IMR-90 (cell line): ENCODE results near the gene TRIM26. TPM values are rescaled to one million over a fixed set of nuclear protein-coding genes. Genes with fewer than 3 reads are reported as not detected.

Experiments used
- ATAC-seq: fragments of 200-7000 bp; cut with Tn5 transposase; 2 replicates; pipeline ENCODE4 v1.9.1; 2020; ENCODE audit warnings: low read depth, mild to moderate bottlenecking, moderate library complexity
- BruUV-seq: library from RNA; stranded (reverse); fragments of 400-500 nt; replicated peaks from 2 replicates; lab custom pipeline; 2021; lab: Mats Ljungman, UMichigan
- CTCF ChIA-PET: fragments of 300-600 bp; formaldehyde crosslinking; extraction: SDS; loops from one replicate; lab custom pipeline; 2021; ENCODE audit warnings: antibody characterized with exemption; lab: Yijun Ruan, JAX
- POLR2A ChIA-PET: fragments of 300-600 bp; sonication (Branson Sonifier 250); formaldehyde crosslinking; loops from one replicate; lab custom pipeline; 2022; ENCODE audit warnings: antibody characterized with exemption; ENCODE audit not compliant: unreplicated experiment; lab: Charles Lee
- DNase-seq: peaks from one replicate; pipeline ENCODE4 v3.0.0; 2013
- H2AFZ ChIP-seq: replicated peaks from 2 replicates; pipeline ENCODE3; 2013; ENCODE audit warnings: low read length, mild to moderate bottlenecking; ENCODE audit not compliant: poor library complexity
- H2AK5ac ChIP-seq: 2 replicates; pipeline ENCODE4 v1.6.1; 2013; ENCODE audit warnings: low read depth, low read length, inconsistent platforms
- H2AK9ac ChIP-seq: replicated peaks from 2 replicates; pipeline ENCODE3; 2013; ENCODE audit warnings: mild to moderate bottlenecking, low read depth, low read length, moderate library complexity; ENCODE audit not compliant: poor library complexity
- H2BK120ac ChIP-seq: 2 replicates; pipeline ENCODE4 v1.6.1; 2013; ENCODE audit warnings: low read depth, low read length, inconsistent platforms
- H2BK15ac ChIP-seq: 3 replicates; pipeline ENCODE4 v1.6.1; 2013; ENCODE audit warnings: low read depth, low read length, inconsistent platforms
- H2BK20ac ChIP-seq: 2 replicates; pipeline ENCODE4 v1.6.1; 2013; ENCODE audit warnings: low read depth, mild to moderate bottlenecking, inconsistent platforms, low read length, moderate library complexity
- H2BK5ac ChIP-seq: 2 replicates; pipeline ENCODE4 v1.6.1; 2013; ENCODE audit warnings: mild to moderate bottlenecking, low read depth, low read length, inconsistent platforms; ENCODE audit not compliant: poor library complexity, severe bottlenecking
- H3K14ac ChIP-seq: replicated peaks from 2 replicates; pipeline ENCODE4 v1.6.1; 2013; ENCODE audit warnings: low read depth, low read length, inconsistent platforms
- H3K18ac ChIP-seq: 2 replicates; pipeline ENCODE4 v1.6.1; 2013; ENCODE audit warnings: low read depth, low read length, control low read depth
- H3K23ac ChIP-seq: 2 replicates; pipeline ENCODE4 v1.6.1; 2013; ENCODE audit warnings: low read depth, low read length, inconsistent platforms
- H3K27ac ChIP-seq: 2 replicates; pipeline ENCODE4 v1.5.1; 2013; ENCODE audit warnings: mild to moderate bottlenecking, control low read depth, low read length; ENCODE audit not compliant: insufficient read depth
- H3K27me3 ChIP-seq: 2 replicates; pipeline ENCODE4 v1.6.1; 2013; ENCODE audit warnings: low read length; ENCODE audit not compliant: control insufficient read depth, insufficient read depth
- H3K36me3 ChIP-seq: 2 replicates; pipeline ENCODE4 v1.6.1; 2013; ENCODE audit warnings: low read length, mixed read lengths; ENCODE audit not compliant: control insufficient read depth, insufficient read depth
- H3K4ac ChIP-seq: 2 replicates; pipeline ENCODE4 v1.6.1; 2013; ENCODE audit warnings: low read depth, low read length, inconsistent platforms
- H3K4me1 ChIP-seq: 2 replicates; pipeline ENCODE4 v1.6.1; 2013; ENCODE audit warnings: low read length, mixed read lengths; ENCODE audit not compliant: control insufficient read depth, insufficient read depth
- H3K4me2 ChIP-seq: 2 replicates; pipeline ENCODE4 v1.6.1; 2013; ENCODE audit warnings: low read depth, mild to moderate bottlenecking, control low read depth, low read length, moderate library complexity
- H3K4me3 ChIP-seq: 2 replicates; pipeline ENCODE4 v1.5.1; 2013; ENCODE audit warnings: low read depth, mild to moderate bottlenecking, control low read depth, low read length, moderate library complexity; ENCODE audit not compliant: insufficient read depth
- H3K56ac ChIP-seq: 2 replicates; pipeline ENCODE4 v1.6.1; 2013; ENCODE audit warnings: low read length, inconsistent platforms; ENCODE audit not compliant: insufficient read depth; ENCODE audit errors: extremely low read depth
- H3K79me1 ChIP-seq, 2 experiments: 2 replicates each; pipeline ENCODE4 v1.6.1; 2013; ENCODE audit warnings: low read length in 2 of 2, inconsistent platforms in 1 of 2, low read depth in 1 of 2
- H3K9ac ChIP-seq: 2 replicates; pipeline ENCODE4 v1.6.1; 2013; ENCODE audit warnings: low read depth, low read length, control low read depth
- H3K9me1 ChIP-seq: 2 replicates; pipeline ENCODE4 v1.6.1; 2013; ENCODE audit warnings: low read length, inconsistent platforms; ENCODE audit not compliant: insufficient read depth
- H3K9me3 ChIP-seq: 2 replicates; pipeline ENCODE4 v1.6.1; 2013; ENCODE audit warnings: low read length; ENCODE audit not compliant: control insufficient read depth, insufficient read depth
- H4K20me1 ChIP-seq: 2 replicates; pipeline ENCODE4 v1.6.1; 2013; ENCODE audit warnings: low read length, inconsistent platforms; ENCODE audit not compliant: insufficient read depth
- H4K5ac ChIP-seq: 2 replicates; pipeline ENCODE4 v1.6.1; 2013; ENCODE audit warnings: mild to moderate bottlenecking, low read depth, low read length, control low read depth
- H4K8ac ChIP-seq, 2 experiments: 2 replicates each; pipeline ENCODE4 v1.6.1; 2013; ENCODE audit warnings: low read depth in 2 of 2, low read length in 2 of 2, control low read depth in 1 of 2, inconsistent platforms in 1 of 2
- H4K91ac ChIP-seq: 2 replicates; pipeline ENCODE4 v1.6.1; 2013; ENCODE audit warnings: low read depth, low read length, inconsistent platforms; ENCODE audit not compliant: insufficient read depth
- BHLHE40 ChIP-seq: fragments of 150-350 bp; IDR thresholded peaks from 2 replicates; pipeline ENCODE4 v1.6.1; 2016; ENCODE audit warnings: mild to moderate bottlenecking, low read depth, low read length
- CEBPB ChIP-seq: IDR thresholded peaks from 2 replicates; pipeline ENCODE4 v1.6.1; 2012; ENCODE audit warnings: low read depth, low read length, improper control_type of control experiment
- CHD1 ChIP-seq: IDR thresholded peaks from 2 replicates; pipeline ENCODE4 v1.6.1; 2012; ENCODE audit warnings: low read depth, low read length, improper control_type of control experiment
- FOS ChIP-seq: fragments of 150-350 bp; IDR thresholded peaks from 2 replicates; pipeline ENCODE4 v1.6.1; 2016; ENCODE audit warnings: low read depth, low read length
- MAFK ChIP-seq: IDR thresholded peaks from 2 replicates; pipeline ENCODE4 v1.6.1; 2012; ENCODE audit warnings: low read depth, low read length, improper control_type of control experiment
- MAZ ChIP-seq: IDR thresholded peaks from 2 replicates; pipeline ENCODE4 v1.6.1; 2012; ENCODE audit warnings: low read depth, mild to moderate bottlenecking, low read length, improper control_type of control experiment, moderate library complexity, borderline replicate concordance
- NFE2L2 ChIP-seq: fragments of 150-350 bp; IDR thresholded peaks from 2 replicates; pipeline ENCODE4 v1.6.1; 2016; ENCODE audit warnings: low read depth, mild to moderate bottlenecking, low read length
- RAD21 ChIP-seq: IDR thresholded peaks from 2 replicates; pipeline ENCODE4 v1.6.1; 2012; ENCODE audit warnings: low read length, improper control_type of control experiment
- RFX5 ChIP-seq: IDR thresholded peaks from 2 replicates; pipeline ENCODE4 v1.8.0; 2012; ENCODE audit warnings: low read depth, mild to moderate bottlenecking, low read length, moderate library complexity
- SMC3 ChIP-seq: fragments of 150-350 bp; IDR thresholded peaks from 2 replicates; pipeline ENCODE4 v1.6.1; 2016; ENCODE audit warnings: low read depth, mild to moderate bottlenecking, antibody characterized with exemption, low read length, moderate library complexity
- WGBS, 2 experiments: methylation state at CpG; one replicate each; pipeline versions ENCODE4 v1.1.5 to v1.1.7; 2013; ENCODE audit warnings: missing lambda C conversion rate in 2 of 2; ENCODE audit not compliant: insufficient read length in 1 of 2; ENCODE audit errors: extremely low coverage in 2 of 2; 5-methylcytosine and 5-hydroxymethylcytosine counted together
- dilution Hi-C: fragments of 300-500 bp; cut with HindIII; formaldehyde crosslinking; loops from one replicate; pipeline ENCODE4 v1.14.3; 2018; ENCODE audit warnings: low sequenced_read_pairs; ENCODE audit not compliant: unreplicated experiment
- in situ Hi-C: fragments of 300-500 bp; cut with MboI; formaldehyde crosslinking; loops from 3 replicates; pipeline ENCODE4 v1.14.3; 2019; ENCODE audit warnings: low sequenced_read_pairs, inconsistent platforms, mixed read lengths
- intact Hi-C: fragments of 100-400 bp; cut with micrococcal nuclease; formaldehyde crosslinking; loops from 2 replicates; pipeline ENCODE4 v1.10.0; 2022
- polyA plus RNA-seq, 3 experiments: library from polyadenylated mRNA; depleted of rRNA; stranded (reverse); fragments of >200 nt; gene quantifications; 2 replicates each; pipeline ENCODE4 v1.2.3, GENCODE V29; 2012; ENCODE audit warnings: low replicate concordance in 1 of 3
- total RNA-seq: library from RNA; depleted of rRNA; stranded (reverse); fragments of >200 nt; gene quantifications from 2 replicates; pipeline ENCODE4 v1.2.3, GENCODE V29; 2012
- TF ChIP-seq, protein P1 (sequence below): fragments of 150-350 bp; IDR thresholded peaks from 2 replicates; pipeline ENCODE4 v1.6.1; 2017; ENCODE audit warnings: mild to moderate bottlenecking, antibody characterized with exemption, low read length, low read depth

TRIM26 gene
- total and polyA plus RNA-seq, 2 of the 4 experiments (the other 2 are of a cell fraction), result 22.6 to 23.8 TPM

GRCh38 chr6:30152910-30153610, 60.1 kb downstream of the TRIM26 start:
- Histone ChIP-seq H3K9me1 (no peaks in the 10 kb centered on the region), H2AK5ac (no peak overlapping the region), H3K27me3 (peaks cover 21% of the 10 kb centered on the region), H3K4me3 (no peak overlapping the region), H2BK20ac (no peak overlapping the region), H3K14ac (no peak overlapping the region), H3K9me3 (no peaks in the 10 kb centered on the region), H3K36me3 (no peaks in the 10 kb centered on the region), H3K18ac (no peak overlapping the region), H4K8ac (no peak overlapping the region), H2BK15ac (no peak overlapping the region), H3K4me1 (no peaks in the 10 kb centered on the region), H2AK9ac (no peak overlapping the region), H2AFZ (no peak overlapping the region), H3K79me1 (no peaks in the 10 kb centered on the region), H3K23ac (no peak overlapping the region), H3K27ac (no peak overlapping the region), H4K20me1 (no peaks in the 10 kb centered on the region), H3K4ac (no peak overlapping the region), H2BK5ac (no peak overlapping the region), H2BK120ac (no peak overlapping the region), H3K9ac (no peak overlapping the region), H3K4me2 (no peak overlapping the region), H3K56ac (no peak overlapping the region), H4K91ac (no peak overlapping the region), H4K5ac (no peak overlapping the region)
- no TSS peak for BruUV-seq
- intact Hi-C loops, result no loop called here
- ChIA-PET POLR2A (interaction anchor here (0.6 kb wide), 1 partner anchor 218 kb away, joined by 3 read pairs; no protein-coding TSS in a partner anchor), CTCF (no interaction called here)
- in situ Hi-C loops, result no loop called here
- 83% methylated on average over 1 of the region's 3 CpGs; no CpG with 5 or more reads in 1 of the 2 experiments for WGBS, 2 experiments
- no peak for TF ChIP-seq RFX5
- TF ChIP-seq RAD21, result no peak
- no peak for TF ChIP-seq MAZ
- TF ChIP-seq NFE2L2, result no peak
- no peak for TF ChIP-seq MAFK
- no peak for TF ChIP-seq BHLHE40
- no peak for TF ChIP-seq SMC3
- no peak for TF ChIP-seq CEBPB
- TF ChIP-seq, protein P1, sequence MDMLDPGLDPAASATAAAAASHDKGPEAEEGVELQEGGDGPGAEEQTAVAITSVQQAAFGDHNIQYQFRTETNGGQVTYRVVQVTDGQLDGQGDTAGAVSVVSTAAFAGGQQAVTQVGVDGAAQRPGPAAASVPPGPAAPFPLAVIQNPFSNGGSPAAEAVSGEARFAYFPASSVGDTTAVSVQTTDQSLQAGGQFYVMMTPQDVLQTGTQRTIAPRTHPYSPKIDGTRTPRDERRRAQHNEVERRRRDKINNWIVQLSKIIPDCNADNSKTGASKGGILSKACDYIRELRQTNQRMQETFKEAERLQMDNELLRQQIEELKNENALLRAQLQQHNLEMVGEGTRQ, result no peak
- no peak for TF ChIP-seq CHD1
- no peak for TF ChIP-seq FOS
- ATAC-seq (no peak), DNase-seq (no peak)
- dilution Hi-C loops, result no loop called here
